ENCODE measurements around the gene SELENOI. TPM values are rescaled to one million over a fixed set of nuclear protein-coding genes. Genes with fewer than 3 reads are reported as not detected.
A peak's percentile ranks its signal among the peaks of the same experiment; 100 is the strongest.

SELENOI gene
- total RNA-seq, 3 donors from 2014 or later: 6.6 to 26.3 (median 17.4) TPM

DNA sequence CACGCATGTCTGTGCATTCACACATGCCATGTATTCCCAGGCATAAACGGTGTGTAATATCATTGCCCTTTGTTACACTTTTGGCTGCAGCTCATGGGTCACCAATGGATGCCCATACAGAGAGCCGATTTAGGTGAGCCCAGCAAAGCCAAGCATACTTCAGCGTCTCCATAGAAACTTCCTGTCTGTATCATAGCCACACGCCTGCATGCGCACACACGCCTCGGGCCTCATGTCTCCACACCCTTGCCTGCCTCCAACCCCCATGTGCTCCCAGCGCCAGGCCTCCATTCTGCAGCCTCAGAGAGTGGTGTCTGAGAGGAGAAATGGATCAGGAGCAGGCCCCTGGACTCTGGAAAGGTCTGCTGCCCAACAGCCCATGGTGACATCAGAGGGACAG lies 33.5 kb upstream of the SELENOI start:
- H3K4me3 ChIP-seq: no peak overlapping the region
- no peak for DNase-seq (ENCODE audit: low spot score in 2 of 2)
- no peak overlapping the region for H3K27ac ChIP-seq
- H3K4me1 ChIP-seq: no peaks in the 10 kb centered on the region
- intact Hi-C loops (cut with DNase I; ENCODE audit: low total_unique reads): no loop called here
- TF ChIP-seq POLR2AphosphoS5 (IDR thresholded peaks at IDR 0.05): no peak
- TF ChIP-seq POLR2A (IDR thresholded peaks at IDR 0.05): no peak
- TF ChIP-seq, protein P1, sequence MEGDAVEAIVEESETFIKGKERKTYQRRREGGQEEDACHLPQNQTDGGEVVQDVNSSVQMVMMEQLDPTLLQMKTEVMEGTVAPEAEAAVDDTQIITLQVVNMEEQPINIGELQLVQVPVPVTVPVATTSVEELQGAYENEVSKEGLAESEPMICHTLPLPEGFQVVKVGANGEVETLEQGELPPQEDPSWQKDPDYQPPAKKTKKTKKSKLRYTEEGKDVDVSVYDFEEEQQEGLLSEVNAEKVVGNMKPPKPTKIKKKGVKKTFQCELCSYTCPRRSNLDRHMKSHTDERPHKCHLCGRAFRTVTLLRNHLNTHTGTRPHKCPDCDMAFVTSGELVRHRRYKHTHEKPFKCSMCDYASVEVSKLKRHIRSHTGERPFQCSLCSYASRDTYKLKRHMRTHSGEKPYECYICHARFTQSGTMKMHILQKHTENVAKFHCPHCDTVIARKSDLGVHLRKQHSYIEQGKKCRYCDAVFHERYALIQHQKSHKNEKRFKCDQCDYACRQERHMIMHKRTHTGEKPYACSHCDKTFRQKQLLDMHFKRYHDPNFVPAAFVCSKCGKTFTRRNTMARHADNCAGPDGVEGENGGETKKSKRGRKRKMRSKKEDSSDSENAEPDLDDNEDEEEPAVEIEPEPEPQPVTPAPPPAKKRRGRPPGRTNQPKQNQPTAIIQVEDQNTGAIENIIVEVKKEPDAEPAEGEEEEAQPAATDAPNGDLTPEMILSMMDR (IDR thresholded peaks at IDR 0.05): no peak
- no peaks in the 10 kb centered on the region for H3K36me3 ChIP-seq
- no peaks in the 10 kb centered on the region for H3K9me3 ChIP-seq
- H3K27me3 ChIP-seq: no peaks in the 10 kb centered on the region

GRCh38 chr2:26313446-26313845 lies 32.5 kb upstream of the SELENOI start:
- no peaks in the 10 kb centered on the region for H3K27me3 ChIP-seq
- H3K4me1 ChIP-seq: no peaks in the 10 kb centered on the region
- H3K27ac ChIP-seq: no peak overlapping the region
- no peaks in the 10 kb centered on the region for H3K36me3 ChIP-seq
- no peak for DNase-seq (ENCODE audit: low spot score in 2 of 2)
- no peak overlapping the region for H3K4me3 ChIP-seq
- TF ChIP-seq, protein P1 (IDR thresholded peaks at IDR 0.05): no peak
- no peak for TF ChIP-seq POLR2AphosphoS5 (IDR thresholded peaks at IDR 0.05)
- intact Hi-C loops (cut with DNase I; ENCODE audit: low total_unique reads): no loop called here
- H3K9me3 ChIP-seq: no peaks in the 10 kb centered on the region

DNA sequence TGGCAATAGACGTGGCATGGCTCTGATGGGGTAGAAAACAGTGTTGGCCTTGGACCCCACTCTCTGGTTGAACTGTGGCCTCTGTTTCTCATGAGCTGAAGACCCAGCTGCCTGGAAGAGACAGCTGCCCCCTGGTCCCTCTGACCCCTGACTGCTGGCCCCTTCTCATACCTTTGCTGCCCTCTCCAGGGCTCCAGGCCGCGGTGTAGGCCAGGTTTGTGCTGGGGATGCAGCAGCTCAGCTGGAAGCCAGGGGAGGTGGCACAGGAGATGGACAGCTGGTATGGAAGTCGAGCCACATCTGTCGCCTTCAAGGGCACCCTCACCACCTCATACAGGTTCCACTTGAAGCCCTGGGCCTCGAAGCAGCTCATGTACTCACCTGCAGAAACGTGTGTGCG lies 31.7 kb upstream of the SELENOI start:
- no peak for TF ChIP-seq POLR2AphosphoS5 (IDR thresholded peaks at IDR 0.05)
- no peak for TF ChIP-seq POLR2A (IDR thresholded peaks at IDR 0.05)
- TF ChIP-seq, protein P1 (IDR thresholded peaks at IDR 0.05): no peak
- no peak overlapping the region for H3K4me3 ChIP-seq
- DNase-seq (ENCODE audit: low spot score in 2 of 2): no peak
- intact Hi-C loops (cut with DNase I; ENCODE audit: low total_unique reads): no loop called here
- H3K36me3 ChIP-seq: no peaks in the 10 kb centered on the region
- no peaks in the 10 kb centered on the region for H3K27me3 ChIP-seq
- no peak overlapping the region for H3K27ac ChIP-seq
- no peaks in the 10 kb centered on the region for H3K4me1 ChIP-seq
- no peaks in the 10 kb centered on the region for H3K9me3 ChIP-seq

DNA sequence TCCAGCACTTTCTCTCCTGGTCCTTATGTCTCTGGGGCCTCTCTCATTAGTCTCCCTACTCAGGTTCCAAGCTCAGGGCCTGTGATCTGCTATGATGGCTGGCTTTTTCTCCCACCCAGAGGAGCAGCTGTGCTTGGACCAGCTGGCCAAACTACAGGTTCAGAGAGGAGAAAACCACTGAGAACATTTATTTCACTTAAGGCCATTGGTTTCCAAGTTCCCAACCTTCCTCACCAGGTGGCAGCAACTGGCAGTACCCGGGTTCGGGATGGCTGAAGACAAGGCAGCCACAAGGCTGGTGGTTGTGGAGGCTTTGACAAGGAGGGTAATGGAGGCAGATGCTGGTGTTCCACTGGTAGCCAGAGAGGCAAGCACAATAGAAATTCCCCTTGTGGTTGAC lies 29.9 kb upstream of the SELENOI start:
- H3K36me3 ChIP-seq: no peaks in the 10 kb centered on the region
- H3K27ac ChIP-seq: no peak overlapping the region
- no peaks in the 10 kb centered on the region for H3K27me3 ChIP-seq
- H3K4me1 ChIP-seq: no peaks in the 10 kb centered on the region
- no peak overlapping the region for H3K4me3 ChIP-seq
- DNase-seq (ENCODE audit: low spot score in 2 of 2): no peak
- TF ChIP-seq POLR2A (IDR thresholded peaks at IDR 0.05) (no peak), POLR2AphosphoS5 (IDR thresholded peaks at IDR 0.05) (no peak)
- TF ChIP-seq, protein P1 (IDR thresholded peaks at IDR 0.05): no peak
- intact Hi-C loops (cut with DNase I; ENCODE audit: low total_unique reads): loop anchor here (5.0 kb wide), 1 partner anchor 696 kb away; no protein-coding TSS in a partner anchor
- H3K9me3 ChIP-seq: no peaks in the 10 kb centered on the region

DNA sequence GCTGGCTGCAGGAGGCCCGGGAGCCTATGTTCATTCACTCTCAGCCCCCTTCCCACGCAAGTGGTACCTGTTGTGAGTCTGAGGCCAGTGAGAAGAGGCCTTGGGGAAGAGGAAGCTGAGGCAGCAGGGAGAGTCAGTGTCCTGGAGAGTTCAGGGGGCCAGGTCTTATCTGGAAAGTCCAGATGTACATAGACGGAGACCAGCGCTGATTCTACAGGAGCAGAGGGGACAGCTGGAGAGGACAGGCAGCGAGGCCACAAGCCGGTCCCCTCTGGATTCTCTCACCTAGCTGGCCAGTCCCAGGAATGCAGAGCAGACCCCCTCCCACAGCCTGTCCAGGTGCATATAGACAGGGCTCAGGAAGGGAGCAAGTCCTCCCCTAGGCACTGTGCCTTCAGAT lies 29.1 kb upstream of the SELENOI start:
- no peak for DNase-seq (ENCODE audit: low spot score in 2 of 2)
- no peaks in the 10 kb centered on the region for H3K27me3 ChIP-seq
- no peak overlapping the region for H3K4me3 ChIP-seq

More for the DNA sequence above, 29.1 kb upstream of the SELENOI start:
- intact Hi-C loops (cut with DNase I; ENCODE audit: low total_unique reads): loop anchor here (5.0 kb wide), 1 partner anchor 695 kb away; no protein-coding TSS in a partner anchor
- Histone ChIP-seq H3K4me1 (no peaks in the 10 kb centered on the region), H3K36me3 (no peaks in the 10 kb centered on the region), H3K27ac (peak overlapping the region in 1 of 2 donors; percentile 13), H3K9me3 (no peaks in the 10 kb centered on the region)
- no peak for TF ChIP-seq POLR2A (IDR thresholded peaks at IDR 0.05)
- TF ChIP-seq POLR2AphosphoS5 (IDR thresholded peaks at IDR 0.05): no peak
- TF ChIP-seq, protein P1 (IDR thresholded peaks at IDR 0.05): no peak
